Measurements from ENCODE around the gene FAM151B. TPM values are rescaled to one million over a fixed set of nuclear protein-coding genes. Genes with fewer than 3 reads are reported as not detected.

The FAM151B gene
- total and polyA plus RNA-seq, 2 experiments from 2014 or later = 2.6 to 7.8 TPM

DNA sequence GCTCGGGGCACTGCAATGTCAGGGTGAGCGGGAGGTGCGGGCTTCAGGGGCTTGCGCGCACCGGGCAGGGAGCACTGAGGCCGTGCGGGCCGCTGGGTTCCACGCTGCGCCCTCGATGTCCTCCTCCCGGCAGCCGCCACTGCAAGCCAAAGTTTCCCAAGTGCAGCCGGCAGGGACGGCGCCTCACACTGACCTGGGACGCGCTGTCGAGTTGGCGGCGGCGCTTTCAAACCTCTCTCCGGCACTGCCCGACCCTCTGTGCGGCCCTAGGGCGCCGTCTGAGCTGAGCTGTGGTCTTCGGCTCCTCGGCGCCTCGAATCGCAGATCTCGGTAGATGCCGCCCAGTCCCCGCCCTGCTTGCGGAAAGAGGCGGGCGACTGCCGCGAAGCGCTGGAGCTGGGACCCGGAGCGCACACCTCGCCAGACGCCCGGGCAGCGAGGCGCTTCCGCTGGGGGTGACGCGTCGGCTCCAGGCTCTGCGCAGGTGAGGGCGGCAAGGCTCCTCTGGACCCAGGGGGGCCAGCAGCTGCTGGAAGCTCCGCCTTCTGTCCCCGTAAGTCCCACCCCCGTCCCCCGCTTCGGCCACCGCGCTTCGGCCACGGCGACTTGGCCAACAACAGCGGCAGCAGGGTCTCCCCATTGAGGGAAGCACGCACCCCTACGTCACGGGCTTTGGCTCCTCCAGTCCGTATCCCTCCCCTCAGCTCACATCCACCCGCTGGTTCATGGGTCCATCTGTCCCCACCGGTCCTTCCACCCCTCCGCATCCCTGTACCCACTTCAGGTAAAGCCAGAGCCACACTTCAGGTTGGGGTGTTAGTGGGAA lies 82.3 kb downstream of the FAM151B start, which contains the start of gene ANKRD34B:
TSS of gene ANKRD34B (minus strand) at position 320 of the 826 bp plus-strand sequence. CDS start 10,261 bp downstream, outside the sequence.
- no peaks in the 10 kb centered on the region for H3K4me1 ChIP-seq (ENCODE audit: insufficient read depth)
- peak within 1 kb of the TSS; percentile 41 for H3K4me3 ChIP-seq
- no peaks in the 10 kb centered on the region for H3K79me2 ChIP-seq (ENCODE audit: insufficient read depth)
- H3K27ac ChIP-seq = no peak within 1 kb of the TSS
- in situ Hi-C loops (cut with MboI) = no loop called here
- H3K9me2 ChIP-seq (ENCODE audit: insufficient read depth) = no peaks in the 10 kb centered on the region
- TF ChIP-seq EZH2phosphoT487 (IDR thresholded peaks at IDR 0.05; ENCODE audit: insufficient read depth, low read depth) (no peak), EZH2 (IDR thresholded peaks at IDR 0.05; ENCODE audit: insufficient read depth, poor library complexity, severe bottlenecking) (no peak)
- peaks cover 44% of the 10 kb centered on the region for H3K27me3 ChIP-seq (replicated peaks; ENCODE audit: insufficient read depth)
- 5% methylated on average over 39 to 69 of the region's 73 CpGs for WGBS, 2 experiments (ENCODE audit: low coverage in 1 of 2, low lambda C conversion rate in 2 of 2, missing lambda C conversion rate in 2 of 2)
- no peaks in the 10 kb centered on the region for H3K9me3 ChIP-seq (ENCODE audit: low read depth)
- H3K4me2 ChIP-seq (ENCODE audit: unreplicated experiment) = peak within 1 kb of the TSS; percentile 23
- no peaks in the 10 kb centered on the region for H4K20me1 ChIP-seq (ENCODE audit: insufficient read depth)
- DNase-seq = peak; percentile 26
- H3F3A ChIP-seq (ENCODE audit: insufficient read depth) = no peaks in the 10 kb centered on the region
- H2AFZ ChIP-seq = peak within 1 kb of the TSS; percentile 58
- H3K36me3 ChIP-seq (ENCODE audit: low read depth) = no peaks in the 10 kb centered on the region
- no peak within 1 kb of the TSS for H3K9ac ChIP-seq

DNA sequence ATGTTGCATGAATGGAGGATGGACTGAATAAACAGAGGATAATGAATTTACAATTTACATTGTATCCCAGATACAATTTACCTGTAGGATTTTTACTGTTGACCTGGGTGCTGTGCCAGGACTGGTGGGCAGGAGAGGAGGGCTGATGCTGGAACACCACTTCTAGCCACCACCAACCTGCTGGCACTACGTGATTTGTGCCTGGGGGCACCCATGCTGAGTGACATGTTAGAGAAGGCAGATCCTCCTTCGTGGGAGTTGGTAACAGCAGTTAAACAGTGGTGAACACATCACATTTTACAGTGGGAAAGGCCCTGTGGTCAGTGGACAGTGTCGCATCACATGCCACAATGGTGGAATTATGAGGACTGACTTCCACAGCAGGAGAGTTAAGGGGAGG lies 85.2 kb downstream of the FAM151B start:
- Histone ChIP-seq H3K27me3 (replicated peaks; ENCODE audit: insufficient read depth) (peaks cover 36% of the 10 kb centered on the region), H3K27ac (no peak overlapping the region), H3K4me1 (ENCODE audit: insufficient read depth) (no peaks in the 10 kb centered on the region), H3K9ac (no peak overlapping the region), H2AFZ (no peak overlapping the region), H3K36me3 (ENCODE audit: low read depth) (no peaks in the 10 kb centered on the region), H3K79me2 (ENCODE audit: insufficient read depth) (no peaks in the 10 kb centered on the region), H3K4me2 (ENCODE audit: unreplicated experiment) (no peak overlapping the region), H3K4me3 (no peak overlapping the region), H3K9me2 (ENCODE audit: insufficient read depth) (no peaks in the 10 kb centered on the region), H3F3A (ENCODE audit: insufficient read depth) (no peaks in the 10 kb centered on the region), H4K20me1 (ENCODE audit: insufficient read depth) (no peaks in the 10 kb centered on the region), H3K9me3 (ENCODE audit: low read depth) (no peaks in the 10 kb centered on the region)
- TF ChIP-seq EZH2 (IDR thresholded peaks at IDR 0.05; ENCODE audit: insufficient read depth, poor library complexity, severe bottlenecking) (no peak), EZH2phosphoT487 (IDR thresholded peaks at IDR 0.05; ENCODE audit: insufficient read depth, low read depth) (no peak)
- 49 to 53% methylated on average over 3 of the region's 3 CpGs for WGBS, 2 experiments (ENCODE audit: low coverage in 1 of 2, low lambda C conversion rate in 2 of 2, missing lambda C conversion rate in 2 of 2)
- no peak for DNase-seq
- in situ Hi-C loops (cut with MboI) = no loop called here

DNA sequence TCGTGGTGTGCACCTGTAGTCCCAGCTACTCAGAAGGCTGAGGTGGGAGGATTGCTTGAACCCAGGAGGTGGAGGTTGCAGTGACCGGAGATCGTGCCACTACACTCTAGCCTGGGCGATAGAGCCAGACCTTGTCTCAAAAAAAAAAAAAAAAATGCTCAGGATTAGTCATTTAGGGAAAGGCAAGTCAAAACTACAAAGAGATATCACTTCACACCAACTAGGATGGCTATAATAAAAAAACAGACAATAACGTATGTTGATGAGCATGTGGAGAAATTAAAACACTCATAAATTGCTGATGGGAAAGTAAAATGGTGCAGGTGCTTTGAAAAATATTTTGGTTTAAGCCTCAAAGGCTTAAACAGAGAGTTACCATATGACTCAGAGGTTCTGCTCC lies 88.5 kb downstream of the FAM151B start:
- no peaks in the 10 kb centered on the region for H3K9me2 ChIP-seq (ENCODE audit: insufficient read depth)
- H4K20me1 ChIP-seq (ENCODE audit: insufficient read depth) = no peaks in the 10 kb centered on the region
- no peaks in the 10 kb centered on the region for H3K4me1 ChIP-seq (ENCODE audit: insufficient read depth)
- 50 to 60% methylated on average over 5 of the region's 5 CpGs for WGBS, 2 experiments (ENCODE audit: low coverage in 1 of 2, low lambda C conversion rate in 2 of 2, missing lambda C conversion rate in 2 of 2)
- no peaks in the 10 kb centered on the region for H3F3A ChIP-seq (ENCODE audit: insufficient read depth)
- no peak for TF ChIP-seq EZH2 (IDR thresholded peaks at IDR 0.05; ENCODE audit: insufficient read depth, poor library complexity, severe bottlenecking)
- no peak for TF ChIP-seq EZH2phosphoT487 (IDR thresholded peaks at IDR 0.05; ENCODE audit: insufficient read depth, low read depth)
- H3K9ac ChIP-seq = no peak overlapping the region
- in situ Hi-C loops (cut with MboI) = no loop called here
- H3K9me3 ChIP-seq (ENCODE audit: low read depth) = no peaks in the 10 kb centered on the region
- H3K4me3 ChIP-seq = no peak overlapping the region
- DNase-seq = no peak
- no peaks in the 10 kb centered on the region for H3K36me3 ChIP-seq (ENCODE audit: low read depth)
- no peaks in the 10 kb centered on the region for H3K79me2 ChIP-seq (ENCODE audit: insufficient read depth)
- H2AFZ ChIP-seq = no peak overlapping the region
- H3K4me2 ChIP-seq (ENCODE audit: unreplicated experiment) = no peak overlapping the region
- peaks cover 12% of the 10 kb centered on the region for H3K27me3 ChIP-seq (replicated peaks; ENCODE audit: insufficient read depth)
- H3K27ac ChIP-seq = no peak overlapping the region

DNA sequence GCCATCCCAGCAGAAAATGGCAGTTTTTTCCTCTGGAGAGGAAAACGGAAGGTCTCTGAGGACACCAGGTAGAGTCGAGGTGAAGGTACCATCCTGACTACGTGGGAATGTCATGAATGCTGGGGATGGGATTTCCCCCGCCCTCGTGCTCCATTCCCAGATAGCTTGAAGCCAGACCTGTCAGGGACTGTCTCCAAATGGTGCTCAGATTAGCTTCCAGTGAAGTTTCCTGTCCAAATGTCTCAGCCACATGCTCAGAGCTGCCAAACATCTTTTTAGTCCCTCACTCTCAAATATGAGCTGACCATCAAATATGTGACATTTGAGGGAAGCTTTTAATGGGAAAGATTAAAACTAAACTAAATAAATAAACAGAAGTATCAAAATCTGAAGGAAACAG lies 89.8 kb downstream of the FAM151B start:
- no peak overlapping the region for H3K27ac ChIP-seq
- H3K9me3 ChIP-seq (ENCODE audit: low read depth) = no peaks in the 10 kb centered on the region
- DNase-seq = no peak
- WGBS, 2 experiments (ENCODE audit: low coverage in 1 of 2, low lambda C conversion rate in 2 of 2, missing lambda C conversion rate in 2 of 2) = 36 to 52% methylated on average over 5 of the region's 5 CpGs
- no peak overlapping the region for H3K4me2 ChIP-seq (ENCODE audit: unreplicated experiment)
- no peak overlapping the region for H3K9ac ChIP-seq
- no peaks in the 10 kb centered on the region for H3K4me1 ChIP-seq (ENCODE audit: insufficient read depth)
- no peak overlapping the region for H3K4me3 ChIP-seq
- H3K36me3 ChIP-seq (ENCODE audit: low read depth) = no peaks in the 10 kb centered on the region
- H2AFZ ChIP-seq = no peak overlapping the region
- H3K27me3 ChIP-seq (replicated peaks; ENCODE audit: insufficient read depth) = peaks cover 5% of the 10 kb centered on the region; the same call in 1 of the 2 replicates
- H3F3A ChIP-seq (ENCODE audit: insufficient read depth) = no peaks in the 10 kb centered on the region
- H4K20me1 ChIP-seq (ENCODE audit: insufficient read depth) = no peaks in the 10 kb centered on the region
- TF ChIP-seq EZH2 (IDR thresholded peaks at IDR 0.05; ENCODE audit: insufficient read depth, poor library complexity, severe bottlenecking) = no peak
- in situ Hi-C loops (cut with MboI) = no loop called here
- H3K9me2 ChIP-seq (ENCODE audit: insufficient read depth) = no peaks in the 10 kb centered on the region
- no peaks in the 10 kb centered on the region for H3K79me2 ChIP-seq (ENCODE audit: insufficient read depth)
